Endothelial cell of umbilical vein (primary cell): ENCODE measurements around the gene NOD2. TPM values are rescaled to one million over a fixed set of nuclear protein-coding genes. Genes with fewer than 3 reads are reported as not detected.

Experiments used
- BruUV-seq: library from RNA; stranded (reverse); fragments of 400-500 nt; replicated peaks from 2 replicates; lab custom pipeline; 2021; lab: Mats Ljungman, UMichigan
- CTCF ChIA-PET: fragments of 300-600, 350-600 bp; sonication (Branson Sonifier 250); formaldehyde crosslinking; loops from one replicate; lab custom pipeline; 2021; ENCODE audit warnings: antibody characterized with exemption, inconsistent platforms; lab: Charles Lee
- POLR2A ChIA-PET: fragments of 300-600, 350-600 bp; sonication (Branson Sonifier 250); formaldehyde crosslinking; loops from one replicate; lab custom pipeline; 2021; ENCODE audit warnings: antibody characterized with exemption, inconsistent platforms; lab: Charles Lee
- DNase-seq: peaks from one replicate; pipeline ENCODE4 v3.0.0-alpha.2; 2011; ENCODE audit warnings: low read depth, low spot score
- FAIRE-seq: peaks from 2 replicates; lab custom pipeline; 2011; peaks lifted over from hg19 to GRCh38; lab: Jason Lieb, UNC
- H2AFZ ChIP-seq: 2 replicates; pipeline ENCODE4 v1.6.0; 2012; ENCODE audit warnings: low read depth, low read length, control low read depth, inconsistent platforms
- H3K27ac ChIP-seq: 2 replicates; pipeline ENCODE4 v1.5.1; 2011; ENCODE audit warnings: low read depth, mild to moderate bottlenecking, control low read depth, low read length, moderate library complexity; ENCODE audit not compliant: insufficient read depth
- H3K27me3 ChIP-seq, 2 experiments: 2 replicates each; pipeline versions ENCODE4 v1.6.0 to v1.6.1; 2011; ENCODE audit warnings: low read length in 2 of 2, mixed read lengths in 1 of 2; ENCODE audit not compliant: control insufficient read depth in 2 of 2, insufficient read depth in 2 of 2
- H3K36me3 ChIP-seq, 2 experiments: 2 replicates in 1 of 2; 3 replicates in 1 of 2; pipeline ENCODE4 v1.5.1; 2011; ENCODE audit warnings: low read length in 2 of 2, mild to moderate bottlenecking in 1 of 2, moderate library complexity in 1 of 2; ENCODE audit not compliant: control insufficient read depth in 2 of 2, insufficient read depth in 2 of 2; ENCODE audit errors: extremely low read depth in 1 of 2
- H3K4me1 ChIP-seq: 3 replicates; pipeline ENCODE4 v1.5.1; 2011; ENCODE audit warnings: mild to moderate bottlenecking, low read length; ENCODE audit not compliant: control insufficient read depth, insufficient read depth; ENCODE audit errors: extremely low read depth
- H3K4me2 ChIP-seq: 2 replicates; pipeline ENCODE4 v1.6.1; 2011; ENCODE audit warnings: low read length, control low read depth, mixed read lengths; ENCODE audit not compliant: insufficient read depth
- H3K4me3 ChIP-seq, 3 experiments: fragments of 200-600 bp in 1 of 3; sonication (generic), shearing (Covaris generic) in 1 of 3; replicated peaks in 1 of 3; 2 replicates each; pipeline ENCODE4 v1.5.1; 2011 to 2016; ENCODE audit warnings: control low read depth in 3 of 3, low read length in 3 of 3, mild to moderate bottlenecking in 2 of 3, inconsistent platforms in 1 of 3, low read depth in 1 of 3, moderate library complexity in 1 of 3; ENCODE audit not compliant: insufficient read depth in 1 of 3
- H3K79me2 ChIP-seq: 2 replicates; pipeline ENCODE4 v1.6.0; 2012; ENCODE audit warnings: low read length, inconsistent platforms; ENCODE audit not compliant: control insufficient read depth, insufficient read depth
- H3K9ac ChIP-seq: replicated peaks from 2 replicates; pipeline ENCODE3; 2011; ENCODE audit warnings: low read length, control low read depth; ENCODE audit not compliant: insufficient read depth; ENCODE audit errors: extremely low read depth
- H3K9me1 ChIP-seq: replicated peaks from 3 replicates; pipeline ENCODE4 v1.6.0; 2011; ENCODE audit warnings: mild to moderate bottlenecking, low read length; ENCODE audit not compliant: control insufficient read depth, insufficient read depth; ENCODE audit errors: extremely low read depth
- H3K9me3 ChIP-seq: replicated peaks from 2 replicates; pipeline ENCODE4 v1.5.1; 2012; ENCODE audit warnings: low read length, inconsistent platforms; ENCODE audit not compliant: control insufficient read depth, insufficient read depth
- H4K20me1 ChIP-seq: replicated peaks from 2 replicates; pipeline ENCODE3; 2011; ENCODE audit warnings: mild to moderate bottlenecking, low read length; ENCODE audit not compliant: control insufficient read depth, insufficient read depth; ENCODE audit errors: extremely low read depth
- CTCF ChIP-seq, 2 donors: IDR thresholded peaks; 1 replicate in 1 of 2; 2 replicates in 1 of 2; pipeline ENCODE4 v1.5.1; 2011; ENCODE audit warnings: low read length in 2 of 2, mild to moderate bottlenecking in 2 of 2, moderate library complexity in 2 of 2, control low read depth in 1 of 2, inconsistent platforms in 1 of 2, low read depth in 1 of 2; ENCODE audit not compliant: insufficient read depth in 1 of 2; ENCODE audit errors: extremely low read depth in 1 of 2
- EZH2 ChIP-seq: IDR thresholded peaks from 2 replicates; pipeline ENCODE4 v1.6.1; 2012; ENCODE audit warnings: borderline replicate concordance, low read depth, mild to moderate bottlenecking, moderate library complexity, low read length, inconsistent platforms; ENCODE audit not compliant: severe bottlenecking
- FOS ChIP-seq: IDR thresholded peaks from 2 replicates; pipeline ENCODE4 v1.6.1; 2011; ENCODE audit warnings: mild to moderate bottlenecking, low read length, moderate library complexity, borderline replicate concordance; ENCODE audit not compliant: insufficient read depth
- GATA2 ChIP-seq: IDR thresholded peaks from 2 replicates; pipeline ENCODE4 v1.7.0; 2011; ENCODE audit warnings: low read depth, mild to moderate bottlenecking, moderate library complexity, mixed read lengths, low read length; ENCODE audit not compliant: insufficient read length, insufficient read depth
- JUN ChIP-seq: IDR thresholded peaks from 2 replicates; pipeline ENCODE4 v1.6.1; 2011; ENCODE audit warnings: borderline replicate concordance, low read depth; ENCODE audit not compliant: insufficient read length, insufficient read depth
- MAX ChIP-seq: IDR thresholded peaks from 2 replicates; pipeline ENCODE4 v1.6.1; 2011; ENCODE audit not compliant: insufficient read depth, insufficient read length
- MYC ChIP-seq: IDR thresholded peaks from one replicate; pipeline ENCODE4 v1.6.1; 2011; ENCODE audit warnings: mild to moderate bottlenecking, low read depth, low read length
- POLR2A ChIP-seq: IDR thresholded peaks from 2 replicates; pipeline ENCODE4 v1.6.1; 2012; ENCODE audit warnings: low read depth, mild to moderate bottlenecking, control low read depth, low read length
- POLR2AphosphoS5 ChIP-seq: IDR thresholded peaks from 2 replicates; pipeline ENCODE4 v1.6.1; 2012; ENCODE audit warnings: low read depth, mild to moderate bottlenecking, control low read depth, low read length, moderate library complexity; ENCODE audit not compliant: insufficient read depth
- dilution Hi-C: fragments of 300-500 bp; cut with MboI; formaldehyde crosslinking; loops from one replicate; pipeline ENCODE4 v1.15.0; 2019; ENCODE audit warnings: low sequenced_read_pairs; ENCODE audit not compliant: extremely low pct_ligation_motif_present
- intact Hi-C: fragments of 100-400 bp; cut with micrococcal nuclease; formaldehyde crosslinking; loops from one replicate; pipeline ENCODE4 v1.10.0; 2022
- polyA plus RNA-seq, 4 experiments: library from polyadenylated mRNA; depleted of rRNA in 3 of 4; stranded (reverse) in 3 of 4; unstranded in 1 of 4; fragments of >200 nt; gene quantifications; 2 replicates each; pipeline versions ENCODE4 v1.2.1 to v1.2.3, GENCODE V29; 2011 to 2012; ENCODE audit warnings: missing spikeins in 1 of 4
- total RNA-seq: library from RNA; stranded (reverse); gene quantifications from 2 replicates; pipeline ENCODE4 v1.2.3, GENCODE V29; 2021

NOD2 gene
- total and polyA plus RNA-seq, 2 donors (not counting 3 experiments of a cell fraction or from before 2014, with no cell fraction given): 0.07 to 0.58 TPM

GRCh38 chr16:50774405-50774804 is 81.0 kb downstream of the NOD2 start:
- no peaks in the 10 kb centered on the region for H3K36me3 ChIP-seq
- no peak for DNase-seq
- H3K9me1 ChIP-seq: no peaks in the 10 kb centered on the region
- CTCF ChIA-PET: interaction anchor here (1.0 kb wide), 1 partner anchor 9 kb away, joined by 4 read pairs; no protein-coding TSS in a partner anchor
- H2AFZ ChIP-seq: no peak overlapping the region
- POLR2A ChIA-PET: no interaction called here
- no peaks in the 10 kb centered on the region for H3K27me3 ChIP-seq
- TF ChIP-seq JUN (no peak), POLR2AphosphoS5 (no peak), EZH2 (no peak), MYC (no peak), POLR2A (no peak), MAX (no peak), CTCF (IDR thresholded peaks at IDR 0.05; ENCODE audit: extremely low read depth in 1 of 2, insufficient read depth in 1 of 2, low read depth in 1 of 2, low read length in 2 of 2) (no peak), GATA2 (no peak), FOS (no peak)
- no peaks in the 10 kb centered on the region for H3K79me2 ChIP-seq
- H4K20me1 ChIP-seq: peaks cover 5% of the 10 kb centered on the region
- dilution Hi-C loops (no loop called here), intact Hi-C loops (no loop called here)
- H3K4me3 ChIP-seq: no peak overlapping the region
- no peaks in the 10 kb centered on the region for H3K4me1 ChIP-seq
- H3K9me3 ChIP-seq: no peaks in the 10 kb centered on the region
- no peak overlapping the region for H3K27ac ChIP-seq
- no peak overlapping the region for H3K9ac ChIP-seq
- H3K4me2 ChIP-seq: no peak overlapping the region
- FAIRE-seq: no peak
- no TSS peak for BruUV-seq
